HepG2 (cell line): Measurements from ENCODE around the gene GRK5. TPM values are rescaled to one million over a fixed set of nuclear protein-coding genes. Genes with fewer than 3 reads are reported as not detected.

Source experiments
- CENPT ChIP-seq: sonication (generic); formaldehyde crosslinking; IDR thresholded peaks from 2 replicates; pipeline ENCODE4 v1.8.0; 2022; ENCODE audit warnings: low read depth, mild to moderate bottlenecking, moderate library complexity, missing genetic modification reagents
- FOXC1 ChIP-seq: sonication (generic); formaldehyde crosslinking; IDR thresholded peaks from 2 replicates; pipeline ENCODE4 v1.8.0; 2022; ENCODE audit warnings: mild to moderate bottlenecking, missing genetic modification reagents, borderline replicate concordance
- GABPA ChIP-seq, 2 experiments: IDR thresholded peaks; 2 replicates each; pipeline ENCODE4 v1.6.1; 2011 to 2016; ENCODE audit warnings: low read depth in 2 of 2, low read length in 1 of 2, missing biosample characterization in 1 of 2, missing genetic modification characterization in 1 of 2
- HDAC1 ChIP-seq: sonication (generic); formaldehyde crosslinking; IDR thresholded peaks from 2 replicates; pipeline ENCODE4 v1.5.1; 2020; ENCODE audit warnings: mild to moderate bottlenecking, missing genetic modification reagents
- POLR2AphosphoS2 ChIP-seq: IDR thresholded peaks from 2 replicates; pipeline ENCODE4 v1.6.1; 2011; ENCODE audit warnings: low read depth, low read length, improper control_type of control experiment
- RCOR2 ChIP-seq: IDR thresholded peaks from 2 replicates; pipeline ENCODE4 v1.6.1; 2016; ENCODE audit warnings: missing biosample characterization, missing genetic modification reagents
- SAP130 ChIP-seq: IDR thresholded peaks from 2 replicates; pipeline ENCODE4 v1.6.1; 2016; ENCODE audit warnings: low read depth
- ZNF101 ChIP-seq: sonication (generic); formaldehyde crosslinking; IDR thresholded peaks from 2 replicates; pipeline ENCODE4 v1.4.0; 2020; ENCODE audit warnings: mild to moderate bottlenecking, low read depth, missing genetic modification reagents, borderline replicate concordance
- ZNF34 ChIP-seq: sonication (generic); formaldehyde crosslinking; IDR thresholded peaks from 2 replicates; pipeline ENCODE4 v1.4.0; 2020; ENCODE audit warnings: mild to moderate bottlenecking, missing genetic modification reagents, borderline replicate concordance
- ZNF713 ChIP-seq: sonication (generic); formaldehyde crosslinking; IDR thresholded peaks from 2 replicates; pipeline ENCODE4 v1.4.0; 2020; ENCODE audit warnings: mild to moderate bottlenecking, missing genetic modification reagents
- ZNF776 ChIP-seq: sonication (generic); formaldehyde crosslinking; IDR thresholded peaks from 2 replicates; pipeline ENCODE4 v1.4.0; 2020; ENCODE audit warnings: mild to moderate bottlenecking, missing genetic modification reagents
- ZNF879 ChIP-seq: sonication (generic); formaldehyde crosslinking; IDR thresholded peaks from 2 replicates; pipeline ENCODE4 v1.8.1; 2023; ENCODE audit warnings: missing genetic modification reagents
- polyA plus RNA-seq, 8 experiments: library from polyadenylated mRNA; depleted of rRNA in 3 of 8; stranded (reverse) in 7 of 8; unstranded in 1 of 8; fragments of >200 nt; fragmentation: Illumina TruSeq in 4 of 8; extraction: Trizol in 4 of 8; gene quantifications; 2 replicates each; pipeline versions ENCODE4 v1.2.1 to v1.2.3, GENCODE V29; 2011 to 2016; ENCODE audit warnings: low read depth in 4 of 8, missing spikeins in 1 of 8, mixed read lengths in 1 of 8; ENCODE audit not compliant: insufficient read depth in 1 of 8
- total RNA-seq, 5 experiments: library from RNA; depleted of rRNA; stranded (reverse); fragments of >200 nt; fragmentation: Illumina TruSeq; extraction: Trizol; gene quantifications; 2 replicates each; pipeline ENCODE4 v1.2.3, GENCODE V29; 2016; ENCODE audit warnings: low read depth in 1 of 5
- TF ChIP-seq, protein P1 (sequence below): sonication (generic); formaldehyde crosslinking; IDR thresholded peaks from 2 replicates; pipeline ENCODE4 v1.4.0; 2020; ENCODE audit warnings: missing genetic modification reagents
- TF ChIP-seq, protein P2 (sequence below): sonication (generic); formaldehyde crosslinking; IDR thresholded peaks from 2 replicates; pipeline ENCODE4 v1.5.0; 2020; ENCODE audit warnings: missing genetic modification reagents, mild to moderate bottlenecking, borderline replicate concordance
- TF ChIP-seq, protein P3 (sequence below): sonication (generic); formaldehyde crosslinking; IDR thresholded peaks from 2 replicates; pipeline ENCODE4 v1.8.1; 2022; ENCODE audit warnings: low read depth, mild to moderate bottlenecking, missing genetic modification reagents
- TF ChIP-seq, protein P4 (sequence below): sonication (generic); formaldehyde crosslinking; IDR thresholded peaks from 2 replicates; pipeline ENCODE4 v1.5.0; 2020; ENCODE audit warnings: missing genetic modification reagents
- TF ChIP-seq, protein P5 (sequence below): sonication (generic); formaldehyde crosslinking; IDR thresholded peaks from 2 replicates; pipeline ENCODE4 v1.8.0; 2022; ENCODE audit warnings: mild to moderate bottlenecking, missing genetic modification reagents, moderate library complexity
- TF ChIP-seq, protein P6 (sequence below): IDR thresholded peaks from 2 replicates; pipeline ENCODE4 v1.6.1; 2016; ENCODE audit warnings: mild to moderate bottlenecking

Gene GRK5
- total and polyA plus RNA-seq, 2 of the 13 experiments (the other 11 are each of a cell fraction or from before 2014, with no cell fraction given) = 10.4 to 12.6 TPM

DNA sequence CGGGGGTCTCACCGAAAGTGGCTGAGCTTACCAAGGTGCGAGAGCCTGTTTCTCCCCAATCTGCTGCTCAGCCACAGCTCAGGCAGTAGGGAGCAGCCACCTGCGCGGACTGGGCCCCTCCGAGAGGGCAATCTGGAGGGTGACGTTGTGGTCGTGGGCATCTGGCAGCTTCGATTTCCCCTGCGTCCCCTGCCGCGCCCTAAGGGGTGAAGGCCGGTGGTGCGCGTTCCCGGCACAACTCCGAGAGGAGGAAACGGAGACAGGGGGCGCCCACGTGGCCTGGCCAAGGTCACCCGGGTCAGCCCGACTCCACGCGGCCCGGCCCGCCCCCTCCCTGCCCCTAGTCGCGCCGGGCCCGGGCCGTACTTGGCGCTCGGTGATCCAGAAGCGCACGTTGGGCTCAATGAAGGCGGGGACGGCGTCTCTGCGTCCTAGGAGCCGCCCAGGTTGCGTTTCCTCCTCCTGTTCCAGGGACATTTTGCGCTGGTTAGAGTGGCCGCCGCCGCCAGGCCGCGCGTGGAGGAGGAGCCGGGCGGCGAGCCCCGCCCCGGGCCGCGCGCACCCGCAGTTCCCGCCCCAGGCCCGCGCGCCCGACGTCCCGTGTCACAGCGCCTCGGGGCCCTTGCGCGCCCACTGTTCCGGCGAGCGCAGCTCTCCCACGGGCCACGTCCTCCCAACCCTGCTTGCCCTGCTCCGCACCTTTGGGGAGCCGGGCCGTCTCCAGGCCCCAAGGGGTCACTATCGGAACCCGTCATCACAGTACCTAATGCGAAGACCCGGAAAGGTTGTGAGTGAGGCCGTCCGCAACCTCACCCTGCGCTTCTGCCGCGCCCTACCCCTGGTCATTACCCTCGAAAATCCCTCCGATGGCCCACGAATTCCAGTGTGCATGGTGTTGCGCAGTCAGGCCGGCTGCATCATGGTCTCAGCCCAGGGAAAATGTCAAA lies 41.9 kb upstream of the GRK5 start, which contains the start of gene SFXN4 (continued):
- TF ChIP-seq ZNF101 (no peak), FOXC1 (no peak; the same call in 1 of the 2 replicates), GABPA (IDR thresholded peaks at IDR 0.05; ENCODE audit: low read depth, low read length) (no peak), GABPA (CRISPR knock-in tag; IDR thresholded peaks at IDR 0.05; ENCODE audit: low read depth) (no peak), CENPT (CRISPR knock-in tag) (0 out of 2 replicates have a peak, but pooled peaks have one; percentile 16), HDAC1 (CRISPR knock-in tag) (peak; percentile 54; the same call in 1 of the 2 replicates), SAP130 (peak; percentile 90), POLR2AphosphoS2 (no peak), ZNF776 (CRISPR knock-in tag) (no peak), ZNF713 (peak; percentile 81; the same call in 1 of the 2 replicates), ZNF34 (no peak), RCOR2 (CRISPR knock-in tag) (0 out of 2 replicates have a peak, but pooled peaks have one; percentile 13), ZNF879 (CRISPR knock-in tag) (no peak)
- TF ChIP-seq, protein P1, sequence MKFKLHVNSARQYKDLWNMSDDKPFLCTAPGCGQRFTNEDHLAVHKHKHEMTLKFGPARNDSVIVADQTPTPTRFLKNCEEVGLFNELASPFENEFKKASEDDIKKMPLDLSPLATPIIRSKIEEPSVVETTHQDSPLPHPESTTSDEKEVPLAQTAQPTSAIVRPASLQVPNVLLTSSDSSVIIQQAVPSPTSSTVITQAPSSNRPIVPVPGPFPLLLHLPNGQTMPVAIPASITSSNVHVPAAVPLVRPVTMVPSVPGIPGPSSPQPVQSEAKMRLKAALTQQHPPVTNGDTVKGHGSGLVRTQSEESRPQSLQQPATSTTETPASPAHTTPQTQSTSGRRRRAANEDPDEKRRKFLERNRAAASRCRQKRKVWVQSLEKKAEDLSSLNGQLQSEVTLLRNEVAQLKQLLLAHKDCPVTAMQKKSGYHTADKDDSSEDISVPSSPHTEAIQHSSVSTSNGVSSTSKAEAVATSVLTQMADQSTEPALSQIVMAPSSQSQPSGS = peak; percentile 22; the same call in 1 of the 2 replicates
- TF ChIP-seq, protein P2, sequence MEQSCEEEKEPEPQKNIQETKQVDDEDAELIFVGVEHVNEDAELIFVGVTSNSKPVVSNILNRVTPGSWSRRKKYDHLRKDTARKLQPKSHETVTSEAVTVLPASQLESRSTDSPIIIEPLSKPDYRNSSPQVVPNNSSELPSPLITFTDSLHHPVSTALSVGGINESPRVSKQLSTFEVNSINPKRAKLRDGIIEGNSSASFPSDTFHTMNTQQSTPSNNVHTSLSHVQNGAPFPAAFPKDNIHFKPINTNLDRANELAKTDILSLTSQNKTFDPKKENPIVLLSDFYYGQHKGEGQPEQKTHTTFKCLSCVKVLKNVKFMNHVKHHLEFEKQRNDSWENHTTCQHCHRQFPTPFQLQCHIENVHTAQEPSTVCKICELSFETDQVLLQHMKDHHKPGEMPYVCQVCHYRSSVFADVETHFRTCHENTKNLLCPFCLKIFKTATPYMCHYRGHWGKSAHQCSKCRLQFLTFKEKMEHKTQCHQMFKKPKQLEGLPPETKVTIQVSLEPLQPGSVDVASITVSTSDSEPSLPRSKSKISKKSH (CRISPR knock-in tag) = peak; percentile 88; the same call in 1 of the 2 replicates
- TF ChIP-seq, protein P3, sequence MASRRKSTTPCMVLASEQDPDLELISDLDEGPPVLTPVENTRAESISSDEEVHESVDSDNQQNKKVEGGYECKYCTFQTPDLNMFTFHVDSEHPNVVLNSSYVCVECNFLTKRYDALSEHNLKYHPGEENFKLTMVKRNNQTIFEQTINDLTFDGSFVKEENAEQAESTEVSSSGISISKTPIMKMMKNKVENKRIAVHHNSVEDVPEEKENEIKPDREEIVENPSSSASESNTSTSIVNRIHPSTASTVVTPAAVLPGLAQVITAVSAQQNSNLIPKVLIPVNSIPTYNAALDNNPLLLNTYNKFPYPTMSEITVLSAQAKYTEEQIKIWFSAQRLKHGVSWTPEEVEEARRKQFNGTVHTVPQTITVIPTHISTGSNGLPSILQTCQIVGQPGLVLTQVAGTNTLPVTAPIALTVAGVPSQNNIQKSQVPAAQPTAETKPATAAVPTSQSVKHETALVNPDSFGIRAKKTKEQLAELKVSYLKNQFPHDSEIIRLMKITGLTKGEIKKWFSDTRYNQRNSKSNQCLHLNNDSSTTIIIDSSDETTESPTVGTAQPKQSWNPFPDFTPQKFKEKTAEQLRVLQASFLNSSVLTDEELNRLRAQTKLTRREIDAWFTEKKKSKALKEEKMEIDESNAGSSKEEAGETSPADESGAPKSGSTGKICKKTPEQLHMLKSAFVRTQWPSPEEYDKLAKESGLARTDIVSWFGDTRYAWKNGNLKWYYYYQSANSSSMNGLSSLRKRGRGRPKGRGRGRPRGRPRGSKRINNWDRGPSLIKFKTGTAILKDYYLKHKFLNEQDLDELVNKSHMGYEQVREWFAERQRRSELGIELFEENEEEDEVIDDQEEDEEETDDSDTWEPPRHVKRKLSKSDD (CRISPR knock-in tag) = peak; percentile 16; the same call in 1 of the 2 replicates
- TF ChIP-seq, protein P4, sequence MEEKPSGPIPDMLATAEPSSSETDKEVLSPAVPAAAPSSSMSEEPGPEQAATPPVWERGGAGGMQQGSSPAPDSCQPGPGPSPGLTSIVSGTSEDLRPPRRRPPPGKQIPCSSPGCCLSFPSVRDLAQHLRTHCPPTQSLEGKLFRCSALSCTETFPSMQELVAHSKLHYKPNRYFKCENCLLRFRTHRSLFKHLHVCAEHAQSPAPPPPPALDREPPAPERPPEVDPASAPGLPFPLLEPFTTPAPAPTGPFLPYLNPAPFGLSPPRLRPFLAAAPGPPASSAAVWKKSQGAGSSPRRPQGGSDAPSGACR (CRISPR knock-in tag) = 0 out of 2 replicates have a peak, but pooled peaks have one; percentile 31
- TF ChIP-seq, protein P5, sequence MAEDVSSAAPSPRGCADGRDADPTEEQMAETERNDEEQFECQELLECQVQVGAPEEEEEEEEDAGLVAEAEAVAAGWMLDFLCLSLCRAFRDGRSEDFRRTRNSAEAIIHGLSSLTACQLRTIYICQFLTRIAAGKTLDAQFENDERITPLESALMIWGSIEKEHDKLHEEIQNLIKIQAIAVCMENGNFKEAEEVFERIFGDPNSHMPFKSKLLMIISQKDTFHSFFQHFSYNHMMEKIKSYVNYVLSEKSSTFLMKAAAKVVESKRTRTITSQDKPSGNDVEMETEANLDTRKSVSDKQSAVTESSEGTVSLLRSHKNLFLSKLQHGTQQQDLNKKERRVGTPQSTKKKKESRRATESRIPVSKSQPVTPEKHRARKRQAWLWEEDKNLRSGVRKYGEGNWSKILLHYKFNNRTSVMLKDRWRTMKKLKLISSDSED (CRISPR knock-in tag) = no peak
- TF ChIP-seq, protein P6, sequence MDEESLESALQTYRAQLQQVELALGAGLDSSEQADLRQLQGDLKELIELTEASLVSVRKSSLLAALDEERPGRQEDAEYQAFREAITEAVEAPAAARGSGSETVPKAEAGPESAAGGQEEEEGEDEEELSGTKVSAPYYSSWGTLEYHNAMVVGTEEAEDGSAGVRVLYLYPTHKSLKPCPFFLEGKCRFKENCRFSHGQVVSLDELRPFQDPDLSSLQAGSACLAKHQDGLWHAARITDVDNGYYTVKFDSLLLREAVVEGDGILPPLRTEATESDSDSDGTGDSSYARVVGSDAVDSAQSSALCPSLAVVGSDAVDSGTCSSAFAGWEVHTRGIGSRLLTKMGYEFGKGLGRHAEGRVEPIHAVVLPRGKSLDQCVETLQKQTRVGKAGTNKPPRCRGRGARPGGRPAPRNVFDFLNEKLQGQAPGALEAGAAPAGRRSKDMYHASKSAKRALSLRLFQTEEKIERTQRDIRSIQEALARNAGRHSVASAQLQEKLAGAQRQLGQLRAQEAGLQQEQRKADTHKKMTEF (CRISPR knock-in tag) = peak; percentile 86
